CD4-positive, alpha-beta T cell (primary cell): ENCODE results near the gene VPS35. TPM values are rescaled to one million over a fixed set of nuclear protein-coding genes. Genes with fewer than 3 reads are reported as not detected.
A peak's percentile ranks its signal among the peaks of the same experiment; 100 is the strongest.

Experiments
- ATAC-seq: fragments of 200-7000 bp; cut with Tn5 transposase; one replicate; pipeline ENCODE4 v1.10.0; 2022; ENCODE audit warnings: mild to moderate bottlenecking; ENCODE audit not compliant: poor library complexity
- CTCF ChIA-PET: fragments of 350-600 bp; sonication (Branson Sonifier 250); formaldehyde crosslinking; loops from one replicate; lab custom pipeline; 2021; ENCODE audit warnings: antibody characterized with exemption, inconsistent platforms; lab: Charles Lee
- POLR2A ChIA-PET: fragments of 350-600 bp; sonication (Branson Sonifier 250); formaldehyde crosslinking; loops from one replicate; lab custom pipeline; 2021; ENCODE audit warnings: antibody characterized with exemption, inconsistent platforms; lab: Charles Lee
- DNase-seq, 14 experiments: peaks; one replicate each; pipeline ENCODE4 v3.0.0-alpha.2; 2013 to 2020; ENCODE audit warnings: mixed read lengths in 2 of 14
- H3K27ac ChIP-seq, 2 donors: one replicate each; pipeline versions ENCODE4 v1.5.1 to v1.7.0; 2013; ENCODE audit warnings: low read length in 2 of 2, low read depth in 1 of 2, mild to moderate bottlenecking in 1 of 2
- H3K27me3 ChIP-seq, 2 experiments: 1 replicate in 1 of 2; 2 replicates in 1 of 2; pipeline versions ENCODE4 v1.6.1 to v1.7.0; 2013; ENCODE audit warnings: low read length in 2 of 2, control low read depth in 1 of 2, mild to moderate bottlenecking in 1 of 2, moderate library complexity in 1 of 2; ENCODE audit not compliant: insufficient read depth in 2 of 2, control insufficient read depth in 1 of 2
- H3K36me3 ChIP-seq: one replicate; pipeline ENCODE4 v1.6.1; 2013; ENCODE audit warnings: low read length, control low read depth; ENCODE audit not compliant: insufficient read depth
- H3K4me1 ChIP-seq: one replicate; pipeline ENCODE4 v1.6.1; 2013; ENCODE audit warnings: low read length, control low read depth; ENCODE audit not compliant: insufficient read depth
- H3K4me3 ChIP-seq: one replicate; pipeline ENCODE4 v1.5.1; 2013; ENCODE audit warnings: mild to moderate bottlenecking, low read length, moderate library complexity
- H3K9me3 ChIP-seq, 2 experiments: 1 replicate in 1 of 2; 2 replicates in 1 of 2; pipeline versions ENCODE4 v1.6.1 to v1.7.0; 2013; ENCODE audit warnings: low read length in 2 of 2, mild to moderate bottlenecking in 2 of 2, control low read depth in 1 of 2, moderate library complexity in 1 of 2; ENCODE audit not compliant: control insufficient read depth in 1 of 2, insufficient read depth in 1 of 2
- H3K27ac Mint-ChIP-seq: one replicate; pipeline ENCODE4 v1.8.0; 2020; ENCODE audit warnings: mixed read lengths
- H3K27me3 Mint-ChIP-seq: one replicate; pipeline ENCODE4 v1.8.0; 2021; ENCODE audit warnings: mixed read lengths
- H3K36me3 Mint-ChIP-seq: one replicate; pipeline ENCODE4 v1.8.0; 2021; ENCODE audit warnings: low read depth, mixed read lengths
- H3K4me1 Mint-ChIP-seq: one replicate; pipeline ENCODE4 v1.8.0; 2021; ENCODE audit warnings: low read depth, mixed read lengths
- H3K4me3 Mint-ChIP-seq: one replicate; pipeline ENCODE4 v1.8.0; 2020; ENCODE audit warnings: mild to moderate bottlenecking, mixed read lengths
- H3K9me3 Mint-ChIP-seq: one replicate; pipeline ENCODE4 v1.8.0; 2020; ENCODE audit warnings: mixed read lengths
- CTCF ChIP-seq: fragments of 200-600 bp; IDR thresholded peaks from one replicate; pipeline ENCODE4 v1.8.0; 2022; ENCODE audit warnings: antibody characterized with exemption, mild to moderate bottlenecking
- intact Hi-C, 2 experiments: fragments of 100-400 bp; cut with DNase I in 1 of 2; cut with micrococcal nuclease in 1 of 2; formaldehyde crosslinking; loops; one replicate each; pipeline versions ENCODE4 v1.15.1 to v1.9.0; 2023 to 2025; cut with DNase I, micrococcal nuclease
- total RNA-seq, 174 experiments: library from RNA in 2 of 174; stranded (reverse) in 2 of 174; gene quantifications; one replicate each; pipeline ENCODE4 v1.2.3 and lab custom pipeline; 2021 to 2026

VPS35 gene
- total RNA-seq, 2 experiments from 2014 or later: 34.6 to 44.1 TPM

- intact Hi-C loops: no loop called here
- H3K27me3 ChIP-seq: no peaks in the 10 kb centered on the region
- H3K9me3 ChIP-seq: no peaks in the 10 kb centered on the region
- no peak for TF ChIP-seq CTCF
- no peaks in the 10 kb centered on the region for H3K36me3 Mint-ChIP-seq
- no peaks in the 10 kb centered on the region for H3K27me3 Mint-ChIP-seq
- H3K4me3 Mint-ChIP-seq: no peak overlapping the region
- no peak overlapping the region for H3K27ac ChIP-seq
- no peak overlapping the region for H3K4me3 ChIP-seq
- no peaks in the 10 kb centered on the region for H3K4me1 Mint-ChIP-seq
- no peak overlapping the region for H3K27ac Mint-ChIP-seq
- peaks cover 2% of the 10 kb centered on the region for H3K4me1 ChIP-seq
- no peaks in the 10 kb centered on the region for H3K36me3 ChIP-seq
- ChIA-PET POLR2A (no interaction called here), CTCF (no interaction called here)
- ATAC-seq (no peak), DNase-seq (peak in 1 of 14 experiments; percentile 16)
- no peaks in the 10 kb centered on the region for H3K9me3 Mint-ChIP-seq
Measured at GRCh38 chr16:46711106-46712058, 22.4 kb upstream of the VPS35 start.

GRCh38 chr16:46709469-46710005 is 20.6 kb upstream of the VPS35 start:
- Mint-ChIP-seq H3K4me3 (no peak overlapping the region), H3K36me3 (no peaks in the 10 kb centered on the region), H3K27ac (no peak overlapping the region), H3K9me3 (no peaks in the 10 kb centered on the region), H3K4me1 (no peaks in the 10 kb centered on the region), H3K27me3 (no peaks in the 10 kb centered on the region)
- ATAC-seq: no peak
- Histone ChIP-seq H3K9me3 (no peaks in the 10 kb centered on the region), H3K36me3 (no peaks in the 10 kb centered on the region), H3K4me1 (peaks cover 2% of the 10 kb centered on the region), H3K27ac (no peak overlapping the region), H3K4me3 (no peak overlapping the region), H3K27me3 (no peaks in the 10 kb centered on the region)
- intact Hi-C loops: loop anchor here in 1 of 2 experiments (5.0 kb wide), 1 partner anchor 68 kb away; no protein-coding TSS in a partner anchor
- no peak for TF ChIP-seq CTCF
- ChIA-PET POLR2A (no interaction called here), CTCF (no interaction called here)
- DNase-seq: peak in 1 of 14 experiments; percentile 22

GRCh38 chr16:46706642-46707041 is 17.7 kb upstream of the VPS35 start:
- no peak for ATAC-seq
- Histone ChIP-seq H3K27ac (no peak overlapping the region), H3K27me3 (no peaks in the 10 kb centered on the region), H3K4me1 (peaks cover 2% of the 10 kb centered on the region), H3K4me3 (no peak overlapping the region), H3K36me3 (no peaks in the 10 kb centered on the region), H3K9me3 (no peaks in the 10 kb centered on the region)
- Mint-ChIP-seq H3K36me3 (no peaks in the 10 kb centered on the region), H3K9me3 (no peaks in the 10 kb centered on the region), H3K4me1 (no peaks in the 10 kb centered on the region), H3K27ac (no peak overlapping the region), H3K4me3 (no peak overlapping the region), H3K27me3 (no peaks in the 10 kb centered on the region)
- DNase-seq: no peak
- ChIA-PET CTCF (no interaction called here), POLR2A (no interaction called here)
- intact Hi-C loops: loop anchor here in 1 of 2 experiments (5.0 kb wide), 1 partner anchor 71 kb away; no protein-coding TSS in a partner anchor
- no peak for TF ChIP-seq CTCF
